Activated naive CD8-positive, alpha-beta T cell treated with anti-CD3 and anti-CD28 coated beads, Interleukin-2, amount 50 U/mL, for 24 hours (primary cell): ENCODE data around the gene UNC79.
"Not testable (repeated sequence)": the region's sequence is repeated elsewhere in the genome, so short reads cannot be mapped to it uniquely, and the experiment has no call there.

Experiments used
- ATAC-seq: fragments of 150-1000 bp; cut with Tn5 transposase; one replicate; pipeline ENCODE4 v1.10.0; 2021
- DNase-seq: peaks from one replicate; pipeline ENCODE4 v3.0.0; 2021
- H3K27ac Mint-ChIP-seq: one replicate; pipeline ENCODE4 v1.8.0; 2021; ENCODE audit warnings: mild to moderate bottlenecking, mixed read lengths
- H3K27me3 Mint-ChIP-seq: one replicate; pipeline ENCODE4 v1.8.0; 2021; ENCODE audit warnings: mixed read lengths
- H3K36me3 Mint-ChIP-seq: one replicate; pipeline ENCODE4 v1.8.0; 2021; ENCODE audit warnings: low read depth, mixed read lengths
- H3K4me1 Mint-ChIP-seq: one replicate; pipeline ENCODE4 v1.8.0; 2021; ENCODE audit warnings: mixed read lengths
- H3K4me3 Mint-ChIP-seq: one replicate; pipeline ENCODE4 v1.8.0; 2021; ENCODE audit warnings: mild to moderate bottlenecking, moderate library complexity, mixed read lengths
- H3K9me3 Mint-ChIP-seq: one replicate; pipeline ENCODE4 v1.8.0; 2021; ENCODE audit warnings: mixed read lengths

The UNC79 gene

GRCh38 chr14:93525216-93525615, 94.5 kb downstream of the UNC79 start:
- DNase-seq, H3K27ac Mint-ChIP-seq, H3K36me3 Mint-ChIP-seq, H3K4me1 Mint-ChIP-seq, H3K4me3 Mint-ChIP-seq, ATAC-seq: not testable (repeated sequence)
- H3K27me3 Mint-ChIP-seq: peaks cover 10% of the 10 kb centered on the region
- peaks cover 20% of the 10 kb centered on the region for H3K9me3 Mint-ChIP-seq

DNA sequence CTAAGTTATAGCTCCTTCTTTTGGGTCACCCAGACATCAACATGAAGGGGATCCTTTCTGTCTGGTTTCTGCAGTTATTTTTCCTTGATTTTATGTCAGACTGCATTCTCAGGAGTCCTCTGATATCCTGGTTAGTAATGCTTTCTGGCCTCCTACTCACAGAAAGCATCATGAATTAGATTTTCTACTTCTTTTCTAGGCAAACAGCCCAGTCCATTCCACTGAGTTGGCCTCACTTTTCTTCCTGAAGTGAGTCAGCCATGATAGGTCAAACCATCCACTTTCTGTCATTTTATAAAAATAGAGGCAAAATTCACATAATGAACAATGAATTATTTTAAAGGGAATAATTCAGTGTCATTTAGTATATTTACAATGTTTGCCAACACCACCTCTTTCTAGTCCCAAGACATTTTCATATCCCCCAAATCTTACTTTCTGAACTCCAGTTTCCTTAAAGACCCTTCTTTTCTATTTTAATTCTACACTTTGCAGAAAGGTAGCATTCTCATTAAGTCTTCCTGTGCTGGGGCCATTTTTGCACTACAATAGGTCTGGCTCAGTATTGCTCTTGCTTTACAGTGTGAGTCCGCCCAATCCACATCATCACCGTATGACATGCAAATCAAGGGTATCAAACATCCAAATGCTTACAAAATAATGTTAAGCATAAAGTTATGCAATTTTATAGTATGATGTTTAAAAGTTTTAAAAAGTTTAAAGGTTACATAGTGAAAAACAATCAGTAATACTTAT, 95.1 kb downstream of the UNC79 start:
- peaks cover 13% of the 10 kb centered on the region for H3K9me3 Mint-ChIP-seq
- no peak for DNase-seq
- H3K27me3 Mint-ChIP-seq: peaks cover 11% of the 10 kb centered on the region
- peaks cover 2% of the 10 kb centered on the region for H3K36me3 Mint-ChIP-seq
- H3K4me1 Mint-ChIP-seq: no peaks in the 10 kb centered on the region
- H3K27ac Mint-ChIP-seq: no peak overlapping the region
- ATAC-seq: no peak
- H3K4me3 Mint-ChIP-seq: no peak overlapping the region

DNA sequence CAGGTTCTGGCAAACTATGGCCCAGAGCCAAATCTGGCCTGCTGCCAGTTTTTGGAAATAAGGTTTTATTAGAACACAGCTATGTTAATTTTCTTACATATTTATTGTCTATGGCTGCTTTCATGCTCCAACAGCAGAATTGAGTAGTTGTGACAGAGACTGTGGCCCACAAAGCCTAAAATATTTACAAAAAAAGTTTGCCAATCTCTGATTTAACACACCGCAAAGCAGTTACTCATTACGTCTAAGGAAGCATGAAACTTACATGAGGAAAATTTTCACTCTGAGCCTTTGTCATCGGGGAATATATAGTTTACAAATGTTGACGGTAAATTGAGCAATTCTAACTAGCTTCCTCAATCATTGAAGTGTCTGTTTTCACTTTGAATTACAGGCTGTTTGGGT, 96.5 kb downstream of the UNC79 start:
- Mint-ChIP-seq H3K4me3 (no peak overlapping the region), H3K4me1 (no peaks in the 10 kb centered on the region), H3K36me3 (peaks cover 2% of the 10 kb centered on the region), H3K27ac (no peak overlapping the region), H3K27me3 (peaks cover 11% of the 10 kb centered on the region), H3K9me3 (peaks cover 2% of the 10 kb centered on the region)
- ATAC-seq (no peak), DNase-seq (no peak)

DNA sequence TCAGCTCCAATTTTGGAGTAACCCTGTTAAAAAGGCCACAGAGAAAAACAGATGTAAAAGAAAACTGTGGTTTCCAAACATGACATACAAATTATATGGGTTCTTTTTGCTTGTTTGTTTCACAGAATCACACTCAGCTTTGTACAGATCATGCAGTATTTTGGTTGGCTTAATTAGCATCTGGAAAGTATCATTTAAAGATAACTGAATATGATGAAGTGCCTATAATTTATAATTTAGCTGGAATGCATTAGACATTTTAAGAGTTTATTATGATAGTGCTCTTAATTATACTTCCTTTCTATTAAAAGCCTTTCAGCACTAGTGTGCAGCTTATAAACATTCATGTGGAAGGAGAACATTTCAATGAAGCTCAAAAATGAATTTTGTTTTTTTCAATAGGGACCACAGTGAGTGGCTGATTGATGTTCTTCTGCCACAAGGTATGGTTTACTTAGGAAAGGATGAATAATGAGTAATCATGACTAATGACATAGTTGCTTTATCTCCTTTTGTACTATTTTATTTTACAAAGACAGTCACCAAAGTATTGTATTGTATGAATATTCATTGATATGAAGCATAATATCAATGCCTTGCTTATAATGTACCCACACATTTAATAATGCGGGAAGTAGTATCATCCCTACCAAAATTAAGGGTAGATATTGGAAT, 98.3 kb downstream of the UNC79 start:
- H3K9me3 Mint-ChIP-seq: no peaks in the 10 kb centered on the region
- no peak overlapping the region for H3K4me3 Mint-ChIP-seq
- H3K36me3 Mint-ChIP-seq: peaks cover 2% of the 10 kb centered on the region
- peaks cover 11% of the 10 kb centered on the region for H3K27me3 Mint-ChIP-seq
- DNase-seq (no peak), ATAC-seq (no peak)
- H3K27ac Mint-ChIP-seq: no peak overlapping the region
- H3K4me1 Mint-ChIP-seq: no peaks in the 10 kb centered on the region

DNA sequence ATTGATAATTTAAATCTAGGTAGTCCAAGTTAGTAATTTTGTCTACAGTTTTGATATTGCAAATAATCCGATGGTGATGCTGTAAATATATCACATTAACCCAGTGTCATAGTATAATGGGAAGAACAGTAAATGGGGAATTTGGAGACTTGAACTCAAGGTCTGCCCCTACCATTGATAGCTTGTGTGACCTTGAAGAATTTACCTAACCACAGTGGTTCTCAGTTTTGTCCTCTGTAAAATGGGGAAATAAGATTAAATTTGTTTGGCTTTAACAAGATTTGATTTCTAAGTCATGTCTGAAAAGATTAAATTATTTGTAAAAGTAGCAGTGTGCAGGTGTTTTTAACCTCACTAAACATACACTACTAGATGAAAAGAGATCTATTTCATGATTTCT, 100.9 kb downstream of the UNC79 start:
- Mint-ChIP-seq H3K9me3 (no peaks in the 10 kb centered on the region), H3K4me3 (no peak overlapping the region), H3K4me1 (no peaks in the 10 kb centered on the region), H3K27ac (no peak overlapping the region), H3K36me3 (no peaks in the 10 kb centered on the region), H3K27me3 (peaks cover 8% of the 10 kb centered on the region)
- ATAC-seq (no peak), DNase-seq (no peak)

DNA sequence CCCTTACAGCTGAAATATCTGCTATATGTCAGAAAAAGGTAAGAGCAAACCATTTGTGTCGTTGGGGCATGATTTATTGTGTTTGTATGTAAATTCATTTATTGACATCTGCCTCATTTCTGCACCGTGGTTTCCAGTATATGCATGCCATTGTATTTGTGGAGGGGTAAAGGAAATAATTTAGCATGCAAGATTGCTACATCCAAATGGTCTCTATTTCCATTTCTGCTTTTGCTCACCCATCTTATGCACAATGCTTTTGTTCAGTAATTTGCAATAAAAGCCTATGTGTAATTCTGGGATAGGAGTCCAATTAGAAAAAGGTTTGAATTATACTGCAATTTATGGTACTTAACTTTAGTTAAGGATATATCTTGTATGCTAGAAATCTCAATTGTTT, 101.8 kb downstream of the UNC79 start:
- Mint-ChIP-seq H3K4me3 (no peak overlapping the region), H3K27ac (no peak overlapping the region), H3K27me3 (peaks cover 7% of the 10 kb centered on the region), H3K9me3 (no peaks in the 10 kb centered on the region), H3K36me3 (no peaks in the 10 kb centered on the region), H3K4me1 (no peaks in the 10 kb centered on the region)
- DNase-seq (no peak), ATAC-seq (no peak)

DNA sequence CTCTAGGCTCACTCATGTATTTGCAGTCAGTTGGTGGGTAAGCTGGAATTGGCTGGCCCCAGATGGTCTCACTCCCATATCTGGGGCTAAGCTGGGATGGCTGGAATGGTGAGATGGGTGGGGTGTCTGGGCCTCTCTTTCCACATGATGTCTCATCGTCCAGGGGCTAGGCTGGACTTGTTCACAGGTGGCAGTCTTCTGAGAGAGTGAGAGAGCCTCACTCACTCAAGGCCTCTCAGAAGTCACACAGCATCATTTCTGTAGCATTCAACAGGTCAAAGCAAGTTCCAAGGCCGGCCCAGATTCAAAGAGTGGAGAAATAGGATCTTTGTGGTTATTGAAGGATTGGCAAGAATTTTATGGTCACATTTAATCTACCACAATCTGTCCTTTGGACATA, 102.7 kb downstream of the UNC79 start:
- ATAC-seq: no peak
- Mint-ChIP-seq H3K36me3 (no peaks in the 10 kb centered on the region), H3K27me3 (peaks cover 4% of the 10 kb centered on the region), H3K27ac (no peak overlapping the region), H3K4me3 (no peak overlapping the region), H3K4me1 (no peaks in the 10 kb centered on the region), H3K9me3 (no peaks in the 10 kb centered on the region)
- no peak for DNase-seq

GRCh38 chr14:93533842-93534241, 103.1 kb downstream of the UNC79 start:
- DNase-seq (no peak), ATAC-seq (no peak)
- Mint-ChIP-seq H3K9me3 (no peaks in the 10 kb centered on the region), H3K27ac (no peak overlapping the region), H3K4me1 (no peaks in the 10 kb centered on the region), H3K27me3 (peaks cover 2% of the 10 kb centered on the region), H3K4me3 (no peak overlapping the region), H3K36me3 (no peaks in the 10 kb centered on the region)

GRCh38 chr14:93535537-93535936, 104.8 kb downstream of the UNC79 start:
- DNase-seq: no peak
- no peak overlapping the region for H3K27ac Mint-ChIP-seq
- no peaks in the 10 kb centered on the region for H3K9me3 Mint-ChIP-seq
- H3K27me3 Mint-ChIP-seq: no peaks in the 10 kb centered on the region
- no peak for ATAC-seq
- no peaks in the 10 kb centered on the region for H3K36me3 Mint-ChIP-seq
- no peaks in the 10 kb centered on the region for H3K4me1 Mint-ChIP-seq
- no peak overlapping the region for H3K4me3 Mint-ChIP-seq

- H3K36me3 Mint-ChIP-seq: no peaks in the 10 kb centered on the region
- no peak for DNase-seq
- no peak for ATAC-seq
- no peak overlapping the region for H3K4me3 Mint-ChIP-seq
- H3K9me3 Mint-ChIP-seq: no peaks in the 10 kb centered on the region
- no peak overlapping the region for H3K27ac Mint-ChIP-seq
- H3K4me1 Mint-ChIP-seq: no peaks in the 10 kb centered on the region
- H3K27me3 Mint-ChIP-seq: no peaks in the 10 kb centered on the region
Observed at GRCh38 chr14:93536945-93537344, 106.2 kb downstream of the UNC79 start.

GRCh38 chr14:93537951-93538350, 107.2 kb downstream of the UNC79 start:
- Mint-ChIP-seq H3K36me3 (no peaks in the 10 kb centered on the region), H3K9me3 (no peaks in the 10 kb centered on the region), H3K4me1 (no peaks in the 10 kb centered on the region), H3K4me3 (no peak overlapping the region), H3K27me3 (no peaks in the 10 kb centered on the region), H3K27ac (no peak overlapping the region)
- no peak for DNase-seq
- no peak for ATAC-seq

DNA sequence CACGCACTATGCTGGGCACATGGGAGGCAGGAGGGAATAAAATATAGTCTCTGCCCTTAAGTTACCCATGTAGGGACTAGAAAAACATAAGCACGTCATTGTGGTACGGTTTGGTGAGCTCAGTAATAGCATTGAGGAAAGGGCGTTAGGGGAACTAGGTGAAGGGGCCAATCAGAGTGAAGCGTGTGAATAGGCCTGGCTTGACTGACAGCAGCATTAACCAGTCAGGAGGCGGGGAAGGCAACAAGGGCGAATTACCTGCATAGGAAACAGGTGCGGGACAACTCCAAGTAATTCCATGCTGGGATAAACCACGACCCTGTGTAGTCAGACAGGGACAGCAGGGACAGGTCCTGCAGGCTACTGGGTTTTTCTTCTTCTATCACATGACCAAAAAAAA, 107.7 kb downstream of the UNC79 start:
- ATAC-seq (no peak), DNase-seq (no peak)
- Mint-ChIP-seq H3K9me3 (no peaks in the 10 kb centered on the region), H3K27ac (no peak overlapping the region), H3K4me1 (no peaks in the 10 kb centered on the region), H3K36me3 (no peaks in the 10 kb centered on the region), H3K27me3 (no peaks in the 10 kb centered on the region), H3K4me3 (no peak overlapping the region)

- peaks cover 8% of the 10 kb centered on the region for H3K27me3 Mint-ChIP-seq
- H3K36me3 Mint-ChIP-seq: no peaks in the 10 kb centered on the region
- DNase-seq: no peak
- H3K27ac Mint-ChIP-seq: no peak overlapping the region
- ATAC-seq: no peak
- H3K9me3 Mint-ChIP-seq: no peaks in the 10 kb centered on the region
- no peak overlapping the region for H3K4me3 Mint-ChIP-seq
- no peaks in the 10 kb centered on the region for H3K4me1 Mint-ChIP-seq
Observed at GRCh38 chr14:93540235-93540634, 109.5 kb downstream of the UNC79 start.

DNA sequence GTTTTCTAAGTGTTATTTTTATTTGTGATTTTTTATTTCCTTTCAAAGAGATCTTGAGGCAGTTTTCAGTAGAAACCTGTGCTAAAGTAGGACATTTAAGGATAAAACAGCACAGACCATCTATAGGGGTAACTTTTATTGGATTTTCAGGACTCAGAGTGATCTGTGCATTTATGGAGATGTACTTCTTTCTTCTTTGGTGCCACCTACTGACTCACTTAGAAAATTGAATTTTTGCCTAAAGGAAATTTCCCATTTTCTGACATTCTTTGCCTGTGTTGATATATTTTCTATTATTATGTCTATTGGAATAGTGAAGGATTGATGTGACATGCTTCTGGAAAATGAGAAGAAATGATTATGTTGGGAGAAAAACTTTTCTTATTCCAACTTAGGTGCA, 113.0 kb downstream of the UNC79 start:
- Mint-ChIP-seq H3K36me3 (no peaks in the 10 kb centered on the region), H3K27me3 (peaks cover 12% of the 10 kb centered on the region), H3K27ac (no peak overlapping the region), H3K4me3 (no peak overlapping the region), H3K9me3 (no peaks in the 10 kb centered on the region), H3K4me1 (no peaks in the 10 kb centered on the region)
- ATAC-seq (no peak), DNase-seq (no peak)

DNA sequence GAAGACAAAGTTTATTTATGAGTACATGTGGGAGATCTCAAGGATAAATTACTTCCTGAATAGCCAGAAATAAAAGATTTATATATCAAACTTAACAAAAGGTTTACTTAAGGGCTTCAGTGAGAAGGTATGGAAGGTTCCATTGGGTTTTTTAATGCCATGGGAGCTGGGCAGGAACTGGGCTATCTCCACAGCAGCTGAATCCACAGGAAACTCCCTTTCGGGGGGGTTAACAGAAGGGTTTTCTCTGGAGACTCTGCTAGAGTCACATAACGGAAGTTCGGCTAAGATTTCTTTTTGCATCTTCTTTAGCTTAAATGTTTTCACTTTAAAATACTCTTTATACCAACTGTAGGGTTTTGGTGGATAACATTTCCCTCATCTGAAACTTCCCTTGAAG, 113.5 kb downstream of the UNC79 start:
- ATAC-seq (no peak), DNase-seq (no peak)
- Mint-ChIP-seq H3K4me1 (no peaks in the 10 kb centered on the region), H3K4me3 (no peak overlapping the region), H3K27me3 (peaks cover 12% of the 10 kb centered on the region), H3K9me3 (no peaks in the 10 kb centered on the region), H3K27ac (no peak overlapping the region), H3K36me3 (no peaks in the 10 kb centered on the region)
